HG03025 (cell line): ENCODE measurements around the gene NBPF1.
"Not testable (repeated sequence)": the region's sequence is repeated elsewhere in the genome, so short reads cannot be mapped to it uniquely, and the experiment has no call there.

Source experiments
- ATAC-seq: cut with Tn5 transposase; IDR thresholded peaks from one replicate; pipeline ENCODE4 v1.9.1; 2021; ENCODE audit warnings: mild to moderate bottlenecking, moderate library complexity; ENCODE audit not compliant: unreplicated experiment, low FRiP score

The NBPF1 gene

DNA sequence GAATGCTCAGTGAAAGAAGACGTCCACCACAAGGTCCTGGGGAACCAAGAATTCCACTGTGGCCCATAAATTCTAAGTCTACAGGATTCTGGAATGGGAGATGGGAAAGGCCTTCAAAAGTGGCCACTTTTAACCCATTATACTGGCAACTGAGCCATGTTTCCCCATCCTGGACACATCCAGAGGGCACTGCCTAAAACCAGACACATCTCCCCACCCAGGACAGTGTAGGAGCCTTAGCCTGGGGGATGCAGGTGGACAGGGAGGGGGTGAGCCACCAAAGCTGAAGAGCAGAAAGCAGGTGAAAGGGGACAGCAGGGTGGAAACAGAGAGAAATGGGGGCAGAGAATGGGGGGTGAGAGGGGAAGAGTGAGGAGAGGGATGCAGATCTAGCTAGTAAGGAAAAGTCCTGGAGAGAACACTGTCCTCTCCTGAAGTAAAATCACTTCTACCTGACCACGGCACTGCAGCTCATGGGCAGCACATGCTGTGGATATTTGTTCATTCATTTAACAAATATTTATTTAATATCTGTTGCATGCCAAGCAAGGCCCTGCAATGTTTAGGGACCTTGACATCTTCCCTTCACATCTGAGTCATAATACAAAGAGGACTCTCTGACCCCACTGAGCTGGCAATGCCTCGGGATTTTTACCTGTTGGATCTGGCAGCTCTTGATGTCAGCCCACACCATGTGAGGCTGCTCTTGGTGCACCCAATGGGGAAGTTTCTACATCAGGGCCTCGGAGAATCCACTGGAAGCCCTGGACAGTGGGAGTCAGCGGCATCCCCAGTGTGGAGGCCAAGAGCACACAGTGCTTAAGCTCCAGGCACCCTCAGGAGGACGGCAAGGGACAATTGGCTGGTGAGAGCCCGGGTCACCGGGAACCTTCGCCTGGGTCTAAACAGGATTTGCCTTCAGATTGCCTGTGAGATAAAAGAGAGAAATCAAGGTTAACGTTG lies 5.2 kb downstream of the NBPF1 start:
- not testable (repeated sequence) for ATAC-seq

- no peak for ATAC-seq
Measured at GRCh38 chr1:16607433-16607851, 5.9 kb downstream of the NBPF1 start.

- ATAC-seq = not testable (repeated sequence)
Measured at GRCh38 chr1:16606666-16607432, 6.5 kb downstream of the NBPF1 start.

DNA sequence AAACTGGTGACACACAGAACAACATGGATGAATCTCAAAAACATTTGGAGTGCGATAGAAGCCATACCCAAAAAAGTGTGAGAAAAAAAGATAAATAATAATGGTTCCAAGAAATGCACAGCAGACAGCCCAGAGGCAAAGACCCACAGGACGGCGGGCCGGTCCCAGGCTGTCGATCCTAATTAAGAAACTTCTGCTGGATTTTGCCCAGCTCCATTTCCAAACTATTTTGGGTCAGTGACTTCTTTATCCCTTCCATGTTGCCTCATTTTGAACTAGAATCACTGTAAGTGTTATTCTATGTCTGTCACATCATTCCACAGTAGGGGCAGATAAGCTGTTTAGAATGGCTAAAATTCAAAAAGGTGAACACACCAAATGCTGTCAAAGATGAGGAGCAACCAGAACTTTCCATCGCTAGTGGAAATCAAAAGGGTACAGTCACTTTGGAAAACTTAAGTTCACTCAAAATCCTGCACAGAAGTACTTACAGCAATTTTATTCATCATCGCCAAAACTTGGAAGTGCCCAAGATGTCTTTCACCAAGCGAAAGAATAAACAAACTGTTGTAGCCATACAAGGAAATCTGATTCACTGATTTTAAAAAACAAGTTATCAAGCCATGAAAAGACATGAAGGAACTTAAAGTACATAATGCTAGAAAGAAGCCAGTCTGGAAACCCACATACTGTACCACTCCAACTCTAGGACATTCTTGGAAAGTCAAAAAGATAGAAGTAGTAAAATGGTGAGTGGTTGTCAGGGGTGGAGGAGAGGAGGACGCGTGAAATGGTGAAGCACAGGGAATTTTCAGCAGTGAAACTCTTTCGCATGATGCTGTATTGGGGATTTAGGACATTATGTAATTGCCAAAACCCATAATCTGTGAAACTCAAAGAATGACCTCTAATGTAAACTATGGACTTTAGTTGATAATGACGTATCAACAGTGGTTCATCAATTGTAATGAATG lies 7.5 kb downstream of the NBPF1 start:
- ATAC-seq = no peak

- ATAC-seq = no peak
Measured at GRCh38 chr1:16605213-16605525, 8.2 kb downstream of the NBPF1 start.

DNA sequence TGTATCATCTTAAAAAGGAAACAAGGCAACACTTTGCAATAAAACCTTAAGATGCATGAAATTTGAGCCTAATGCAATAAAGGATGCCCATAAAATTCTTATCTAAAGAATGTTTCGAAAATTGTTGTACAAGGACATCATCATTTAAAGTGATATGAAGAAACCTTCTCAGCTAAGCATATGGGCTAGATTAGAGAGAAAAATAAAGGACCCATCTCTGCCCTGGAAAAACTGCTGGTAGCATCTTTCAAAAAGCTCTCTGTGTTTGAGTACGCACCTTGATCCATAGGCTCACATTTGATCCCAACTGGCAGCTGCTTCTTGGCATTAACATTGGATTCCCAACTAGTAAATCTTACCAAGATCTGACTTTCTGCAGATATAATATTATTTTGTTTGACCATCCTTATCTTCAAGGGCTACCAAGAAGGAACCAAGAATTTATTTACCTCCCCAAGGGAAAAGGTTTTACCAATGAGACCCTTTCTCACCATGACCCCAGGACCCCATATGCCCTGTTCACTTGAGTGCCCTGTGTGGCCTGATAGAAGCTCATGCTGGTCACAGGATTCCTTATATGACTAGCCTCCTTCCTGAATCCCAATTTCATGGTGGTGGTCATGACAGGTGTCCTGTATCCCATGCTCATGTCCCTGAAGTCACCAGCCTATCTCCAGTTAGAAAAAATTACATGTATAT lies 8.7 kb downstream of the NBPF1 start:
- ATAC-seq = not testable (repeated sequence)

DNA sequence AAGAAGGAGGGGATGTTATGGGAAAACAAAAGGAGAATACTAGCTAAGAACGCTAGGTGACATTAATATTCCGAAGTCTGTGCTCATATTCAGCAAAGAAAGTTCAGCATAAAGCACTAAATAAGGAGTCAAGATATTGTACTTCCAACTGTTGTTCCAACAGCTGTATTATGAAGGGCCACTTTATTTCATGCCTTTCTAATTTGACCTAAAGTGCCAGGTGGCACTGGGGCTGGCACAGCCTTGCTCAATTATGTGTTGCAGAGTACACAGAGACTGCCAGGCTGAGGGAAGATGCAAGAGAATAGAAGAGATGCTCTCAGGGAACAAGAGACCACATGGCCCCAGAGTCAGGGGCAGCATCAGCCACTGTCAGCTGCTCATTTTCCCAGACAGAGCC lies 9.7 kb downstream of the NBPF1 start:
- not testable (repeated sequence) for ATAC-seq

DNA sequence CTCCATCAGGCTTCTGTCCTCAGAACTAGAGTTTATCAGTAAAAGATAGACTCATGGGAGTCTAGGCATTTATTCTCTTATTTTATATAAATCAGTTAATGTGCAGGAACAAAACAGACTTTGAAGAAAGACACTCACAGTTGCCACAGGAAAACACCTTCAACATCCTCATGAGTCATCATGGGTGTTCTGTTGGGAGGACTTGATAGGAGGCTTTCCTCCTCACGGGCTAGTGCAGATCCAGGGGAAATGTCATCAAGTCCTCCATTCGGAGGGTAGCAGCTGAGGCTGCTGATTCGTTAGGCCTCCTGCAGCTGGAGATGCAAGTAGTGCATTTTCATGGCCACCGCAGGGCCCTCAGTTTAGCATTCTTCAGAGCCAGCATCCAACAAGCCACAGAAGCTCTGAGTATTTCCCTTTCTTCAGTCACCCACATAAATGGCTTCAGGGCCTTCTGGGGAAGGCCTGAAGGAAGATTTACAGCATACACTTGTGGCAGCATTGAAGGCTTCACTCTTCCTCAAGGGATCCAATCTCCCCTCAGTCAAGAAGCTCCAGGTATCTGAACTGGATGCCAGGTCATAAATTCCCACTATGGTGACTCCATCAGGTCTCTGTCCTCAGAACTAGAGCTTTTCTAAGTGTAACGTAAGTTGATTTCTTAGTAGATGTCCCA lies 10.9 kb downstream of the NBPF1 start:
- ATAC-seq = not testable (repeated sequence)

GRCh38 chr1:16600855-16601786 lies 12.2 kb downstream of the NBPF1 start:
- not testable (repeated sequence) for ATAC-seq

DNA sequence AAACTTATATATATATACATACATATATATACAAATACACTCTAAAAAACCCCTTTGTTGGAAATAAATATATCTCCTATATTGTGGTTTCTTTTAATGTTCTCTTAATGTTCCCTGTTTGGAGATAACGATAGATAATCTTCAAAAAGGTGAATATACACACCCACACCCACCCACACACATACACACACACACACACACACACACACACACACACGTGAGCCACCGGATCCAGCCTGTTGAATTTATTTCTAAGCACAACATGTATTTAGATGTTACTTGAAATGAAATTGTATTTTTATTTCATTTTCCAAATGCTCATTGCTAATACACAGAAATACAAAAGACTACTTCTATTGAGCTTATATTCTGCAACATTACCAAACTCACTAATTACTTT lies 14.0 kb downstream of the NBPF1 start:
- ATAC-seq = not testable (repeated sequence)

GRCh38 chr1:16595216-16595615 lies 18.1 kb downstream of the NBPF1 start:
- ATAC-seq = not testable (repeated sequence)

DNA sequence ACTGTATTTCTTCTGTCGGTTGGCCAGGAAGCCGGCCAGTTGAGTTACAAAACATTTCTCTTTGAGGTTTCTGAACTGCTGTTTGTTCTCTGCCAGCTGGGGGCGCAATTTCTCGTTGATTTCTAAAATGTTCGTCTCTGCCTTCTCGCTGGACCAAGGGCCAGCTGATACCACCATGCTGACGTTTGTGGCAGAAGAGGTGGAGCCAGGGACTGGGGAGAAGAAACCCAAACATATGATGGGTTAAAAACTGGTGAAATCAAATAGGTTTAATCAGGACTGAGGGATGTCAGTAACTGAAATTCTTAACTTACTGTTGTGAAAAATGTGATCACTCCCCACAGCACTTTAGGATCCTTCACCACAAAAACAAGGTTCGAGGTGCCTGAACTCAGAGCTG lies 21.5 kb downstream of the NBPF1 start:
- not testable (repeated sequence) for ATAC-seq

- ATAC-seq = not testable (repeated sequence)
Measured at GRCh38 chr1:16588081-16588480, 25.3 kb downstream of the NBPF1 start.

- ATAC-seq = not testable (repeated sequence)
Measured at GRCh38 chr1:16587639-16588038, 25.7 kb downstream of the NBPF1 start.

- not testable (repeated sequence) for ATAC-seq
Measured at GRCh38 chr1:16565324-16565723, 48.0 kb downstream of the NBPF1 start.

GRCh38 chr1:16561035-16561434 lies 52.3 kb downstream of the NBPF1 start:
- ATAC-seq = not testable (repeated sequence)

DNA sequence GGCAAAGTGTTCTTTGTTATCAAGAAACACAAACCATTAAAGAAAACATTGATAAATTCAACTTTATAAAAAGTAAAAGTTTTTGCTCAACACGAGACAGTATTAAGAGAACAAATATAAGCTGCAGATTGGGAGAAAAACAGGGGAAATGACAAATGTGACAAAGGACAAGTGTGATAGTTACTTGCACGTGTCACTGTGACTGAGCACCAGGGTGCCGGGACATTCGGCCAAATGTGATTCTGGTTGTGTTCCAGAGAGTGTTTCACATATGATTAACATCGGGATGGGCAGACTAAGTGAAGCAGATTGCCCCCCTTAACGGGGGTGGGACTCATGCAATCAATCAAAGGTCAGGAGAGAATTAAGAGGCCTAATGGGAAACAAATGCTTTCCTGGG lies 52.9 kb downstream of the NBPF1 start:
- not testable (repeated sequence) for ATAC-seq

GRCh38 chr1:16559688-16560087 lies 53.7 kb downstream of the NBPF1 start:
- not testable (repeated sequence) for ATAC-seq
